ENCODE measurements around the gene DLST. TPM values are rescaled to one million over a fixed set of nuclear protein-coding genes. Genes with fewer than 3 reads are reported as not detected.

The DLST gene
- total RNA-seq (100 to 1,000 TPM in 2 of 5 donors, 10 to 100 TPM in 3; 25.1 to 125 (median 88.5) TPM), polyA plus RNA-seq (10 to 100 TPM; 42.0 to 64.8 (median 45.9) TPM)
- long read RNA-seq, donor 1, partial matches to known transcripts: 0 of 4 reads
- long read RNA-seq, donor 1, other reads (novel, unspliced or antisense): 0 of 4 reads
- long read RNA-seq, donor 2, transcript DLST-202 (15 exons, 2,838 nt): major isoform, 6 of 7 reads
- long read RNA-seq, donor 2, partial matches to known transcripts: 0 of 7 reads
- long read RNA-seq, donor 2, other reads (novel, unspliced or antisense): 0 of 7 reads
- long read RNA-seq, donor 3, partial matches to known transcripts: 0 of 4 reads
- long read RNA-seq, donor 3, other reads (novel, unspliced or antisense): 0 of 4 reads
- long read RNA-seq, donor 4, partial matches to known transcripts: 0 of 1 reads
- long read RNA-seq, donor 4, other reads (novel, unspliced or antisense): 0 of 1 reads
- long read RNA-seq, donor 5, transcript DLST-202 (15 exons, 2,838 nt): major isoform, 6 of 25 reads
- long read RNA-seq, donor 5, partial matches to known transcripts: 19 of 25 reads
- long read RNA-seq, donor 5, other reads (novel, unspliced or antisense): 0 of 25 reads
- long read RNA-seq, donor 6, transcript DLST-202 (15 exons, 2,838 nt): major isoform, 11 of 12 reads
- long read RNA-seq, donor 6, partial matches to known transcripts: 0 of 12 reads
- long read RNA-seq, donor 6, other reads (novel, unspliced or antisense): 0 of 12 reads
- long read RNA-seq, donor 7, partial matches to known transcripts: 15 of 24 reads
- long read RNA-seq, donor 7, other reads (novel, unspliced or antisense): 0 of 24 reads
- long read RNA-seq, donor 8, transcript DLST-202 (15 exons, 2,838 nt): major isoform, 10 of 11 reads
- long read RNA-seq, donor 8, partial matches to known transcripts: 0 of 11 reads
- long read RNA-seq, donor 8, other reads (novel, unspliced or antisense): 0 of 11 reads
- long read RNA-seq, donor 9, partial matches to known transcripts: 0 of 5 reads
- long read RNA-seq, donor 9, other reads (novel, unspliced or antisense): 0 of 5 reads
- long read RNA-seq, donor 10, partial matches to known transcripts: 0 of 2 reads
- long read RNA-seq, donor 10, other reads (novel, unspliced or antisense): 0 of 2 reads

DNA sequence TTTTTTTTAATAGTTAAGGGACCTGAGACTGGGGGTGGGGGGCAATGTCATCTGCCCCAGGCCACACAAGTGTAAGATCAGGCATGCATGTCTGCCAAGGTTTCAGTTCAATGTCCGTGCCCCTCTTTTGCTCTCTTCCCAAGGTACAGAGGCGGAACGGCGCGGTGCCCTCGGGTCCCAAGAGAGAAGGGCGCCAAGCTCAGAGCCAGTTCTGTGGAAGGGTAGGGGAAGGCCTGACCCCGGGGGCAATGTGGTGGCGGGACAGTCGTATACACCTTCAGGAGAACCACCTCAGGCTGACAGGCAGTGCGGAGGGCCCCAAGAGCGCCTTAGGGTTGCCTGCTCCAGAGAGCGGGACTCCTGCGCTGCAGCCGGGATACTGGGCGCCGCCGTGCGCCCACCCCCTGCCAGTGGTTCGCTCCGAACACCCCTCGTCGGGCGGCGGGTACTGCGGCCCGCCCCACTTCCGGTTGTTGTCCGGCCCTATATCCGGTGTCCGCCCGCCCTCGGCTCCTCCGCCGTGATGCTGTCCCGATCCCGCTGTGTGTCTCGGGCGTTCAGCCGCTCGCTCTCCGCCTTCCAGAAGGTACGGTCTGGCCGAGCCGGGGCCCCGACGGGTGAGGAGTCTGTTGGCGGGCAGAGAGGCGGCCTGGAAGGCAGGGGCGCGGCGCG is at the start of gene DLST:
DLST (plus strand) TSS at position 486 of the 672 bp plus-strand sequence; CDS start at position 524, 38 bp downstream.
- peak within 1 kb of the TSS; percentile 93 to 99 (median 97) for H3K27ac ChIP-seq
- TF ChIP-seq POLR2AphosphoS5 (IDR thresholded peaks at IDR 0.05) (peak; percentile 76 to 96 (median 89)), POLR2A (IDR thresholded peaks at IDR 0.05) (peak in 1 of 4 donors; percentile 53), EP300 (IDR thresholded peaks at IDR 0.05) (no peak)
- TF ChIP-seq, protein P1, sequence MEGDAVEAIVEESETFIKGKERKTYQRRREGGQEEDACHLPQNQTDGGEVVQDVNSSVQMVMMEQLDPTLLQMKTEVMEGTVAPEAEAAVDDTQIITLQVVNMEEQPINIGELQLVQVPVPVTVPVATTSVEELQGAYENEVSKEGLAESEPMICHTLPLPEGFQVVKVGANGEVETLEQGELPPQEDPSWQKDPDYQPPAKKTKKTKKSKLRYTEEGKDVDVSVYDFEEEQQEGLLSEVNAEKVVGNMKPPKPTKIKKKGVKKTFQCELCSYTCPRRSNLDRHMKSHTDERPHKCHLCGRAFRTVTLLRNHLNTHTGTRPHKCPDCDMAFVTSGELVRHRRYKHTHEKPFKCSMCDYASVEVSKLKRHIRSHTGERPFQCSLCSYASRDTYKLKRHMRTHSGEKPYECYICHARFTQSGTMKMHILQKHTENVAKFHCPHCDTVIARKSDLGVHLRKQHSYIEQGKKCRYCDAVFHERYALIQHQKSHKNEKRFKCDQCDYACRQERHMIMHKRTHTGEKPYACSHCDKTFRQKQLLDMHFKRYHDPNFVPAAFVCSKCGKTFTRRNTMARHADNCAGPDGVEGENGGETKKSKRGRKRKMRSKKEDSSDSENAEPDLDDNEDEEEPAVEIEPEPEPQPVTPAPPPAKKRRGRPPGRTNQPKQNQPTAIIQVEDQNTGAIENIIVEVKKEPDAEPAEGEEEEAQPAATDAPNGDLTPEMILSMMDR (IDR thresholded peaks at IDR 0.05): no peak
- WGBS, 5 donors: 0 to 1% (median 0%) methylated on average over 7 to 53 of the region's 53 CpGs
- intact Hi-C loops (cut with DNase I; ENCODE audit: low total_unique reads): no loop called here
- H3K27me3 ChIP-seq: no peaks in the 10 kb centered on the region
- no peaks in the 10 kb centered on the region for H3K9me3 ChIP-seq
- H3K36me3 ChIP-seq: peaks cover 0 to 14% (median 11%) of the 10 kb centered on the region in 4 donors
- H3K4me3 ChIP-seq: peak within 1 kb of the TSS; percentile 88 to 100 (median 98)
- DNase-seq: peak; percentile 87 to 96
- peaks cover 24 to 67% (median 58%) of the 10 kb centered on the region in 4 donors for H3K4me1 ChIP-seq

DNA sequence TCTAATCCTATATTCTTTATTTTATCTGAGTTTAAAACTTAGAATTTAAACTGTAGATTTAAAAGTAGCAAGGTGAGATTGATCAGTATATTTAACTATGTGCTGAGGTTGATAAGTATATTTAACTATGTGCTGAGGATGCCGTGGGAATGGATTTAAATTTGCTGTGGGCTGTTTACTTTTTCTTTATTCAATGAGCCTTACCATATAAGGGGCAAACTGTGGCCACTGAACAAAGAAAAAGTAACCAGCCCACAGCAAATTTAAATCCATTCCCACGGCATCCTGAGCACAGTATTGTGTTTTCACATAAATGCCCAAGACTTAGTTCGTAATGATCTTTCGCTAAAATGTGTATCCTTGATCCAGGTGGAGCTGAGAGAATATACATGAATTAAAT is 48.9 kb upstream of the DLST start:
- WGBS, 5 donors: 51 to 78% (median 63%) methylated on average over 4 of the region's 4 CpGs
- intact Hi-C loops (cut with DNase I; ENCODE audit: low total_unique reads): no loop called here
- no peak overlapping the region for H3K4me3 ChIP-seq
- H3K4me1 ChIP-seq: peaks cover 0 to 9% (median 0%) of the 10 kb centered on the region in 4 donors
- no peaks in the 10 kb centered on the region for H3K27me3 ChIP-seq
- H3K36me3 ChIP-seq: peaks cover 16 to 64% (median 52%) of the 10 kb centered on the region in 4 donors
- TF ChIP-seq POLR2A (IDR thresholded peaks at IDR 0.05) (no peak), POLR2AphosphoS5 (IDR thresholded peaks at IDR 0.05) (no peak)
- TF ChIP-seq, protein P1 (IDR thresholded peaks at IDR 0.05): no peak
- no peaks in the 10 kb centered on the region for H3K9me3 ChIP-seq
- no peak for DNase-seq
- no peak overlapping the region for H3K27ac ChIP-seq

DNA sequence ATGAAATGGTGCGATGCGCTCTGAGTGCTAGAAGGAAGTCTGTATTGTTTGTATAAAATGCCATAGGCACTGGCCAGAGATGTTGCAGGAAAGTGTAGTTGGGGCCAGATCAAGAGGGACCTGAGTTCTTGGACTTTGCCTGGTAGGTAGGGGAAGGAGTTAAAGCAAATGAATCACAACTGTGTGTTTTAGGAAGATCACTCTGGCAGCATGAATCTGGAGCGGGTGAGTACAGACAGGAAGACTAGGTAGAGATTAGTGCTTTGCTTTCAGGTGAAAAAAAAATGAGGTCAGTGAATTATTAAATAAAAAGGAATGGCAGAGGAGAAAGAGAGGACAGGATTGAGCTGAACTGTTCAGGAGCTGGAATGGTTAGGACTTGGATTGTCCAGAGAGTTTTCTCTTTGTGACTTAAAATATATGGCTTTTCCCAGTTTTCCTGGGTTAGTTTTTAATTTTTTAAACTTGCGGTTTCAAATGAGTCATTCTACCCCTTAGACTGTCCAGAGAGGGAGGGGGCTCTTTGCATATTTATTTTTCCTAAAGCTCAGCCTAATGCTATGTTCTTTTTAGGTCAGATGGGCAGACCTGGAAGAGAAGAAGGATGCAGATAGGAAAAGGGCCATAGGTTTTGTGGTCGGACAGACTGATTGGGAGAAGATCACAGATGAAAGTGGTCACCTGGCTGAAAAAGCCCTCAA is 46.9 kb upstream of the DLST start:
- no peaks in the 10 kb centered on the region for H3K9me3 ChIP-seq
- intact Hi-C loops (cut with DNase I; ENCODE audit: low total_unique reads): no loop called here
- no peaks in the 10 kb centered on the region for H3K27me3 ChIP-seq
- WGBS, 5 donors: 74 to 89% (median 78%) methylated on average over 5 of the region's 5 CpGs
- DNase-seq: no peak
- no peak overlapping the region for H3K4me3 ChIP-seq
- peaks cover 0 to 9% (median 0%) of the 10 kb centered on the region in 4 donors for H3K4me1 ChIP-seq
- TF ChIP-seq POLR2A (IDR thresholded peaks at IDR 0.05): no peak
- TF ChIP-seq POLR2AphosphoS5 (IDR thresholded peaks at IDR 0.05): no peak
- TF ChIP-seq, protein P1 (IDR thresholded peaks at IDR 0.05): no peak
- no peak overlapping the region for H3K27ac ChIP-seq
- peaks cover 12 to 52% (median 40%) of the 10 kb centered on the region in 4 donors for H3K36me3 ChIP-seq

Measured in stomach (tissue), 19 donors.